Mesangial cell (primary cell): ENCODE results near the gene NDST1. TPM values are rescaled to one million over a fixed set of nuclear protein-coding genes. Genes with fewer than 3 reads are reported as not detected.

ENCODE experiments used
- total RNA-seq: library from RNA; depleted of rRNA; stranded (reverse); fragments of >200 nt; gene quantifications from 2 replicates; pipeline ENCODE4 v1.2.3, GENCODE V29; 2015

The NDST1 gene
- 103 and 157 TPM in 2 replicates for total RNA-seq

DNA sequence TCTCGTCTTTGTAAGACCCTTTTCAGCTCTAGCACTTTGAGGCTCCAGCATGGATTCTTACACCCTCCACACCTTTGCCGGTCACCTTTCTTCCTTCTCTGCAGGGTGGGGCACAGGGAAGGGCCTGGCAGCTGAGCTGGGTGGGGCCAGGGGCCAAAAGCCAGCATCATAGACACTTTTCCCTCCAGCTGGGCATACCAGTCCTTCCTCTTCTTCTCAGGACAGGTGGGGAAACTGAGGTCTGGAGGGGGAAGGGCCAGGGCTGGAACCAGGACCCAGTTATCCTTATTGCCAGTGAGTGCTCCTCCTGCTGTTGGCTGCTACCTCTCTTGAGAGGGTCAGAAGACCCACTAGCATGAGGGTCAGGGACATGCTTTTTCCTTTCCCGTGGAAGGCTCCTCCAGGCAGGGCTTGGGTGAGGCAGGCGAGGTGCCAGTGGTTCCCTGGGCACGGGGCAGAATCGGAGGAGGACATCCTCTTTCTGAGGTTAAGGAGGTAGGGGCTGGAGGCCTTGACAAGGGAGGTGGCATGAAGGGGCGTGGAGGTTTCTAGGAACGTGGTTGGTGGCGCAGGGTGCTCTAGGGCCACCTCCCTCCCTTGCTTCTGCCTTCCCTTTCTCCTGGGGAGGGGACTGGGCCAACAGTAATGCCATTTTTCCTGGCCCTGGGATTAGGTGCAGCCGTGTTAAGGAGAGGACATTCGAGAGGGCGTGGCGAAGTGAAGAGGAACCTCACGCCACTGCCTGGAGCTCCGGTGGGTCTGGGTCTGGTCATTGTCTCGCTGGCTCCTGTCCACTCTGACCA lies at the start of gene NDST1:
NDST1 (plus strand) TSS at position 658 of the 803 bp plus-strand sequence. CDS start 13,124 bp downstream, outside the sequence.

Other genes with a start within 250 kb of the NDST1 start
- gene CAMK2A, start 218.4 kb upstream of the NDST1 start, total RNA-seq, result 2.7 TPM in 1 of 2 replicates, not detected in the other
- gene ARSI, start 205.2 kb upstream of the NDST1 start, total RNA-seq, result 14.8 and 32.3 TPM in 2 replicates
- 18.5 and 55.9 TPM in 2 replicates for gene TCOF1, start 150.4 kb upstream of the NDST1 start, total RNA-seq
- 41.6 and 107 TPM in 2 replicates for gene CD74, start 95.2 kb upstream of the NDST1 start, total RNA-seq
- 1,725 and 2,035 TPM in 2 replicates for gene RPS14, start 58.4 kb upstream of the NDST1 start, total RNA-seq
- gene SYNPO, start 132.5 kb downstream of the NDST1 start, total RNA-seq, result 4.1 and 11.0 TPM in 2 replicates
- 1.5 and 2.4 TPM in 2 replicates for gene MYOZ3, start 153.1 kb downstream of the NDST1 start, total RNA-seq
- 22.8 and 25.1 TPM in 2 replicates for gene RBM22, start 192.9 kb downstream of the NDST1 start, total RNA-seq